ENCODE data around the gene LRRC4. TPM values are rescaled to one million over a fixed set of nuclear protein-coding genes. Genes with fewer than 3 reads are reported as not detected.

The LRRC4 gene
- total RNA-seq, 1 donor from 2014 or later = 2.2 TPM

- Mint-ChIP-seq H3K4me1 (peaks cover 24% of the 10 kb centered on the region), H3K4me3 (no peak overlapping the region), H3K9me3 (peaks cover 16% of the 10 kb centered on the region), H3K27ac (no peak overlapping the region), H3K36me3 (ENCODE audit: low read depth) (peaks cover 43% of the 10 kb centered on the region), H3K27me3 (no peaks in the 10 kb centered on the region)
- intact Hi-C loops (cut with micrococcal nuclease) = loop anchor here (5.0 kb wide), 1 partner anchor 130 kb away; no protein-coding TSS in a partner anchor
- no peak for DNase-seq
Measured at GRCh38 chr7:127981965-127982364, 49.3 kb downstream of the LRRC4 start.

GRCh38 chr7:127980901-127981300 lies 50.3 kb downstream of the LRRC4 start:
- no peak overlapping the region for H3K27ac Mint-ChIP-seq
- DNase-seq = no peak
- H3K27me3 Mint-ChIP-seq = no peaks in the 10 kb centered on the region
- H3K4me1 Mint-ChIP-seq = peaks cover 24% of the 10 kb centered on the region
- intact Hi-C loops (cut with micrococcal nuclease) = loop anchor here (5.0 kb wide), 1 partner anchor 129 kb away; no protein-coding TSS in a partner anchor
- peaks cover 49% of the 10 kb centered on the region for H3K36me3 Mint-ChIP-seq (ENCODE audit: low read depth)
- no peak overlapping the region for H3K4me3 Mint-ChIP-seq
- peaks cover 16% of the 10 kb centered on the region for H3K9me3 Mint-ChIP-seq

GRCh38 chr7:127979728-127980126 lies 51.5 kb downstream of the LRRC4 start:
- Mint-ChIP-seq H3K4me3 (no peak overlapping the region), H3K9me3 (peaks cover 16% of the 10 kb centered on the region), H3K4me1 (peaks cover 22% of the 10 kb centered on the region), H3K27me3 (no peaks in the 10 kb centered on the region), H3K27ac (no peak overlapping the region), H3K36me3 (ENCODE audit: low read depth) (peaks cover 53% of the 10 kb centered on the region)
- intact Hi-C loops (cut with micrococcal nuclease) = loop anchor here (5.0 kb wide), 1 partner anchor 127 kb away; no protein-coding TSS in a partner anchor
- no peak for DNase-seq

GRCh38 chr7:127979113-127979727 lies 52.0 kb downstream of the LRRC4 start:
- Mint-ChIP-seq H3K36me3 (ENCODE audit: low read depth) (peaks cover 52% of the 10 kb centered on the region), H3K4me3 (no peak overlapping the region), H3K9me3 (peaks cover 16% of the 10 kb centered on the region), H3K27ac (no peak overlapping the region), H3K4me1 (peaks cover 19% of the 10 kb centered on the region), H3K27me3 (no peaks in the 10 kb centered on the region)
- no peak for DNase-seq
- intact Hi-C loops (cut with micrococcal nuclease) = no loop called here

GRCh38 chr7:127978421-127978820 lies 52.8 kb downstream of the LRRC4 start:
- H3K27ac Mint-ChIP-seq = no peak overlapping the region
- no peak for DNase-seq
- H3K9me3 Mint-ChIP-seq = peaks cover 16% of the 10 kb centered on the region
- peaks cover 52% of the 10 kb centered on the region for H3K36me3 Mint-ChIP-seq (ENCODE audit: low read depth)
- H3K4me3 Mint-ChIP-seq = no peak overlapping the region
- peaks cover 14% of the 10 kb centered on the region for H3K4me1 Mint-ChIP-seq
- no peaks in the 10 kb centered on the region for H3K27me3 Mint-ChIP-seq
- intact Hi-C loops (cut with micrococcal nuclease) = no loop called here

Other genes with a start within 250 kb of the LRRC4 start
- not detected in 2 replicates for gene LEP, start 209.8 kb upstream of the LRRC4 start, total RNA-seq